ENCODE results near the gene PALLD.

PALLD gene

DNA sequence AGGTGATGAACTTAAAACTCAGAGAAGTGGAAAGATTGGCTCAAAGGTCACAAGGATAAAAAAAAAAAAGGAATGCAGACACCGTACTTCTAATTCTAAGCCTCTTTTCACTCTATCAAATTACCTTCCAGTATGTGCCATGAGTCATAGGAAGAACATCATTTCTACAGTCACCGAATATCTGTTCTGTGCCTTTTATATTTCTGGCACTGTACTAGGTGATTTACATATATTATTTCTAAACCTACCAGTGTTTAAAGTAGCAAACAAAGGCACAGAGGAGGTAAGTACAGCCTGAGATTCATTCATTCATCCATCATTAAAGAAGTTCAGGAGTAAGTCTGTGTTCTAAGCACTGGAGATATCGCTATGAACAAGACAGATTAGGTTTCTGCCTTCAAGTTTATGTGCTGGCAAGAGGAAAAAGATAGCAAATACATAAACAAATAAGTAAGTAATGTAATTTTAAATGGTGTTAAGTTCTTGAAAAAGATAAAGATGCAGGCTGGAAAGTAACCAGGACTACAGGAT lies 65.3 kb downstream of the PALLD start:
- Histone ChIP-seq H3K9me3 (ENCODE audit: control insufficient read depth, insufficient read depth, low read length) (no peaks in the 10 kb centered on the region), H3K9ac (ENCODE audit: low read depth, low read length) (no peak overlapping the region), H3K27ac (ENCODE audit: low read depth, low read length) (no peak overlapping the region), H3K4me1 (ENCODE audit: control insufficient read depth, insufficient read depth, low read length) (peaks cover 27% of the 10 kb centered on the region), H3K4me3 (ENCODE audit: low read depth, low read length) (no peak overlapping the region), H3K36me3 (ENCODE audit: control insufficient read depth, insufficient read depth, low read length) (no peaks in the 10 kb centered on the region), H3K27me3 (ENCODE audit: control insufficient read depth, insufficient read depth, low read length) (no peaks in the 10 kb centered on the region)

GRCh38 chr4:168564023-168564422 lies 67.2 kb downstream of the PALLD start:
- Histone ChIP-seq H3K9ac (ENCODE audit: low read depth, low read length) (no peak overlapping the region), H3K27me3 (ENCODE audit: control insufficient read depth, insufficient read depth, low read length) (no peaks in the 10 kb centered on the region), H3K4me1 (ENCODE audit: control insufficient read depth, insufficient read depth, low read length) (peaks cover 13% of the 10 kb centered on the region), H3K9me3 (ENCODE audit: control insufficient read depth, insufficient read depth, low read length) (no peaks in the 10 kb centered on the region), H3K27ac (ENCODE audit: low read depth, low read length) (no peak overlapping the region), H3K4me3 (ENCODE audit: low read depth, low read length) (peak overlapping the region; percentile 8; the same call in 1 of the 2 replicates), H3K36me3 (ENCODE audit: control insufficient read depth, insufficient read depth, low read length) (no peaks in the 10 kb centered on the region)

GRCh38 chr4:168565130-168565529 lies 68.3 kb downstream of the PALLD start:
- H3K27ac ChIP-seq (ENCODE audit: low read depth, low read length) = no peak overlapping the region
- no peak overlapping the region for H3K9ac ChIP-seq (ENCODE audit: low read depth, low read length)
- H3K27me3 ChIP-seq (ENCODE audit: control insufficient read depth, insufficient read depth, low read length) = no peaks in the 10 kb centered on the region
- no peaks in the 10 kb centered on the region for H3K36me3 ChIP-seq (ENCODE audit: control insufficient read depth, insufficient read depth, low read length)
- H3K4me3 ChIP-seq (ENCODE audit: low read depth, low read length) = no peak overlapping the region
- H3K4me1 ChIP-seq (ENCODE audit: control insufficient read depth, insufficient read depth, low read length) = peaks cover 11% of the 10 kb centered on the region
- no peaks in the 10 kb centered on the region for H3K9me3 ChIP-seq (ENCODE audit: control insufficient read depth, insufficient read depth, low read length)

GRCh38 chr4:168566726-168567125 lies 69.9 kb downstream of the PALLD start:
- Histone ChIP-seq H3K27me3 (ENCODE audit: control insufficient read depth, insufficient read depth, low read length) (no peaks in the 10 kb centered on the region), H3K9me3 (ENCODE audit: control insufficient read depth, insufficient read depth, low read length) (no peaks in the 10 kb centered on the region), H3K4me3 (ENCODE audit: low read depth, low read length) (no peak overlapping the region), H3K4me1 (ENCODE audit: control insufficient read depth, insufficient read depth, low read length) (peaks cover 11% of the 10 kb centered on the region), H3K9ac (ENCODE audit: low read depth, low read length) (no peak overlapping the region), H3K36me3 (ENCODE audit: control insufficient read depth, insufficient read depth, low read length) (no peaks in the 10 kb centered on the region), H3K27ac (ENCODE audit: low read depth, low read length) (no peak overlapping the region)

- peaks cover 3% of the 10 kb centered on the region; the same call in 1 of the 2 replicates for H3K4me1 ChIP-seq (ENCODE audit: control insufficient read depth, insufficient read depth, low read length)
- no peak overlapping the region for H3K4me3 ChIP-seq (ENCODE audit: low read depth, low read length)
- no peak overlapping the region for H3K27ac ChIP-seq (ENCODE audit: low read depth, low read length)
- no peaks in the 10 kb centered on the region for H3K9me3 ChIP-seq (ENCODE audit: control insufficient read depth, insufficient read depth, low read length)
- no peaks in the 10 kb centered on the region for H3K27me3 ChIP-seq (ENCODE audit: control insufficient read depth, insufficient read depth, low read length)
- H3K36me3 ChIP-seq (ENCODE audit: control insufficient read depth, insufficient read depth, low read length) = no peaks in the 10 kb centered on the region
- H3K9ac ChIP-seq (ENCODE audit: low read depth, low read length) = no peak overlapping the region
Measured at GRCh38 chr4:168569066-168569930, 72.4 kb downstream of the PALLD start.

- Histone ChIP-seq H3K27ac (ENCODE audit: low read depth, low read length) (no peak overlapping the region), H3K4me3 (ENCODE audit: low read depth, low read length) (no peak overlapping the region), H3K36me3 (ENCODE audit: control insufficient read depth, insufficient read depth, low read length) (no peaks in the 10 kb centered on the region), H3K27me3 (ENCODE audit: control insufficient read depth, insufficient read depth, low read length) (no peaks in the 10 kb centered on the region), H3K9me3 (ENCODE audit: control insufficient read depth, insufficient read depth, low read length) (no peaks in the 10 kb centered on the region), H3K9ac (ENCODE audit: low read depth, low read length) (no peak overlapping the region), H3K4me1 (ENCODE audit: control insufficient read depth, insufficient read depth, low read length) (0 out of 2 replicates have a peak, but pooled peaks cover 2% of the 10 kb centered on the region)
Measured at GRCh38 chr4:168569931-168570276, 73.1 kb downstream of the PALLD start.

- H3K4me3 ChIP-seq (ENCODE audit: low read depth, low read length) = no peak overlapping the region
- no peaks in the 10 kb centered on the region for H3K9me3 ChIP-seq (ENCODE audit: control insufficient read depth, insufficient read depth, low read length)
- 0 out of 2 replicates have a peak, but pooled peaks cover 2% of the 10 kb centered on the region for H3K4me1 ChIP-seq (ENCODE audit: control insufficient read depth, insufficient read depth, low read length)
- H3K27me3 ChIP-seq (ENCODE audit: control insufficient read depth, insufficient read depth, low read length) = no peaks in the 10 kb centered on the region
- H3K9ac ChIP-seq (ENCODE audit: low read depth, low read length) = no peak overlapping the region
- no peak overlapping the region for H3K27ac ChIP-seq (ENCODE audit: low read depth, low read length)
- H3K36me3 ChIP-seq (ENCODE audit: control insufficient read depth, insufficient read depth, low read length) = no peaks in the 10 kb centered on the region
Measured at GRCh38 chr4:168570466-168570865, 73.6 kb downstream of the PALLD start.

DNA sequence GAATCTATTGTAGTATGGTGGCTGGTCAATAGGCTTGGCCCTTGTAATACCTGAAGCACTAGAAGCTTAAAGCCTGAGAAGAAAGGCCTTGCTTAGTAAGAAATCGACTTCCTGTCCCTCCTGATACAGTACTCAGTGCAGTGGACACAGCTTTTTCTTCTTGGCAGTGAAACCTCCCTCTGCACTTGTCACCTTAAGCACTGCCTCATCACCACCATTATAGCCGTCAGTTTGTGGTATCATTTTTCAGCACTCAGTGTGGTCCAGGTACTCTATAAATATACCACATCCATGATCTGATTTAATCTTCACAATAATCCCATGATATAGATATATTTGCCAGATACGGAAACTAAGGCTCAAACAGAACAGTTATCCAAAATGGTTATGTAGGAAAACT lies 75.2 kb downstream of the PALLD start:
- H3K36me3 ChIP-seq (ENCODE audit: control insufficient read depth, insufficient read depth, low read length) = no peaks in the 10 kb centered on the region
- 0 out of 2 replicates have a peak, but pooled peaks cover 2% of the 10 kb centered on the region for H3K4me1 ChIP-seq (ENCODE audit: control insufficient read depth, insufficient read depth, low read length)
- no peak overlapping the region for H3K27ac ChIP-seq (ENCODE audit: low read depth, low read length)
- H3K27me3 ChIP-seq (ENCODE audit: control insufficient read depth, insufficient read depth, low read length) = no peaks in the 10 kb centered on the region
- no peak overlapping the region for H3K9ac ChIP-seq (ENCODE audit: low read depth, low read length)
- H3K4me3 ChIP-seq (ENCODE audit: low read depth, low read length) = no peak overlapping the region
- no peaks in the 10 kb centered on the region for H3K9me3 ChIP-seq (ENCODE audit: control insufficient read depth, insufficient read depth, low read length)

GRCh38 chr4:168573870-168574269 lies 77.0 kb downstream of the PALLD start:
- Histone ChIP-seq H3K4me1 (ENCODE audit: control insufficient read depth, insufficient read depth, low read length) (0 out of 2 replicates have a peak, but pooled peaks cover 2% of the 10 kb centered on the region), H3K27me3 (ENCODE audit: control insufficient read depth, insufficient read depth, low read length) (no peaks in the 10 kb centered on the region), H3K27ac (ENCODE audit: low read depth, low read length) (no peak overlapping the region), H3K4me3 (ENCODE audit: low read depth, low read length) (no peak overlapping the region), H3K36me3 (ENCODE audit: control insufficient read depth, insufficient read depth, low read length) (no peaks in the 10 kb centered on the region), H3K9ac (ENCODE audit: low read depth, low read length) (no peak overlapping the region), H3K9me3 (ENCODE audit: control insufficient read depth, insufficient read depth, low read length) (no peaks in the 10 kb centered on the region)

GRCh38 chr4:168574581-168575295 lies 77.9 kb downstream of the PALLD start:
- no peak overlapping the region for H3K27ac ChIP-seq (ENCODE audit: low read depth, low read length)
- H3K4me3 ChIP-seq (ENCODE audit: low read depth, low read length) = no peak overlapping the region
- 0 out of 2 replicates have a peak, but pooled peaks cover under 1% of the 10 kb centered on the region for H3K4me1 ChIP-seq (ENCODE audit: control insufficient read depth, insufficient read depth, low read length)
- H3K9ac ChIP-seq (ENCODE audit: low read depth, low read length) = no peak overlapping the region
- no peaks in the 10 kb centered on the region for H3K27me3 ChIP-seq (ENCODE audit: control insufficient read depth, insufficient read depth, low read length)
- H3K9me3 ChIP-seq (ENCODE audit: control insufficient read depth, insufficient read depth, low read length) = no peaks in the 10 kb centered on the region
- H3K36me3 ChIP-seq (ENCODE audit: control insufficient read depth, insufficient read depth, low read length) = no peaks in the 10 kb centered on the region

- H3K27ac ChIP-seq (ENCODE audit: low read depth, low read length) = no peak overlapping the region
- no peaks in the 10 kb centered on the region for H3K4me1 ChIP-seq (ENCODE audit: control insufficient read depth, insufficient read depth, low read length)
- no peaks in the 10 kb centered on the region for H3K27me3 ChIP-seq (ENCODE audit: control insufficient read depth, insufficient read depth, low read length)
- no peak overlapping the region for H3K4me3 ChIP-seq (ENCODE audit: low read depth, low read length)
- no peak overlapping the region for H3K9ac ChIP-seq (ENCODE audit: low read depth, low read length)
- no peaks in the 10 kb centered on the region for H3K36me3 ChIP-seq (ENCODE audit: control insufficient read depth, insufficient read depth, low read length)
- H3K9me3 ChIP-seq (ENCODE audit: control insufficient read depth, insufficient read depth, low read length) = no peaks in the 10 kb centered on the region
Measured at GRCh38 chr4:168575473-168575872, 78.6 kb downstream of the PALLD start.

Data from HUES48 (cell line).